LNCaP clone FGC (cell line): Measurements from ENCODE around the gene PTPRM.

Experiments used
- DNase-seq: peaks from one replicate; pipeline ENCODE4 v3.0.0-alpha.2; 2011; ENCODE audit warnings: low read depth
- H3K4me3 ChIP-seq: 2 replicates; pipeline ENCODE4 v1.5.1; 2011; ENCODE audit warnings: mild to moderate bottlenecking, low read depth, low read length, control low read depth
- TF ChIP-seq, protein P1 (sequence below): IDR thresholded peaks from 2 replicates; pipeline ENCODE4 v1.5.1; 2012; ENCODE audit warnings: mild to moderate bottlenecking; ENCODE audit not compliant: control insufficient read depth, insufficient read depth; ENCODE audit errors: extremely low read depth

The PTPRM gene

DNA sequence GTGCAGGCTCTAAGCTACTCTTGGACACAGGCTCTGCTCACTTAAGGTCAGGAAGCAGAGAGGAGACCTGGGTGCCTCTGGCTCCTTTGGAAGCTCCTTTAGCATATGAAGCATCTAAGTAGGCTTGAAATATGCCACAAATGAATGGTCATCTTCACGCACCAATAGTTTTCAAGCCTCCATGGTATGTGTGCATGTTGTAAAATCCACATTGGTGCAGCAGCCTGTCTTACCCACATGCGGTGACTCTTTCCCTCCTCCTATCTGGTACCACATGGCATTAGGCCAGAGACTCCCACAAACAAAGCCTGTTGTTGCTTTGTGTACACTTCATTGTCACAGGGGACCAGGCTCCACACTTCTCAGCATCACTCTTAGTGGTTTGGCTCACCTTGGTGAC, 599.9 kb downstream of the PTPRM start:
- no peak overlapping the region for H3K4me3 ChIP-seq
- DNase-seq = no peak
- TF ChIP-seq, protein P1, sequence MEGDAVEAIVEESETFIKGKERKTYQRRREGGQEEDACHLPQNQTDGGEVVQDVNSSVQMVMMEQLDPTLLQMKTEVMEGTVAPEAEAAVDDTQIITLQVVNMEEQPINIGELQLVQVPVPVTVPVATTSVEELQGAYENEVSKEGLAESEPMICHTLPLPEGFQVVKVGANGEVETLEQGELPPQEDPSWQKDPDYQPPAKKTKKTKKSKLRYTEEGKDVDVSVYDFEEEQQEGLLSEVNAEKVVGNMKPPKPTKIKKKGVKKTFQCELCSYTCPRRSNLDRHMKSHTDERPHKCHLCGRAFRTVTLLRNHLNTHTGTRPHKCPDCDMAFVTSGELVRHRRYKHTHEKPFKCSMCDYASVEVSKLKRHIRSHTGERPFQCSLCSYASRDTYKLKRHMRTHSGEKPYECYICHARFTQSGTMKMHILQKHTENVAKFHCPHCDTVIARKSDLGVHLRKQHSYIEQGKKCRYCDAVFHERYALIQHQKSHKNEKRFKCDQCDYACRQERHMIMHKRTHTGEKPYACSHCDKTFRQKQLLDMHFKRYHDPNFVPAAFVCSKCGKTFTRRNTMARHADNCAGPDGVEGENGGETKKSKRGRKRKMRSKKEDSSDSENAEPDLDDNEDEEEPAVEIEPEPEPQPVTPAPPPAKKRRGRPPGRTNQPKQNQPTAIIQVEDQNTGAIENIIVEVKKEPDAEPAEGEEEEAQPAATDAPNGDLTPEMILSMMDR = no peak

DNA sequence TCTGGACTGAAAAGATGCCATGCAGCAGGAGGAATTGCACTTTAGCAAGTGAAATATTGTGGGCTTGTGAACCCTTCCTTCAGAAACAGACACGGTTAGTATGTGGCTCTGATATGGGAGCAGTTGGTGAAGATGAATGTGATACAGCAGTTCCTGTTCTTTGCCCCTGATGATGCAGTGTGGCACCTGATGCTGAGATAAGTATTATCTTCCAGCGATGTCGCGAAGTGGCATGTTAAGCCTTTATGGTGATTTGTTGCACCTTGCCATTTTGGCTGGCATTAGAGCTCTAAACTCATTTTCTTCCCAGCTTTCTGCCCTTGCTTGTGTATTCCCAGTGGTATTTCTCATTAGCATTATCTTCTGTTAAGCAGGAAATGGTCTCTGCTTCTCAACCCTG, 600.6 kb downstream of the PTPRM start:
- no peak overlapping the region for H3K4me3 ChIP-seq
- TF ChIP-seq, protein P1 = no peak
- DNase-seq = no peak

DNA sequence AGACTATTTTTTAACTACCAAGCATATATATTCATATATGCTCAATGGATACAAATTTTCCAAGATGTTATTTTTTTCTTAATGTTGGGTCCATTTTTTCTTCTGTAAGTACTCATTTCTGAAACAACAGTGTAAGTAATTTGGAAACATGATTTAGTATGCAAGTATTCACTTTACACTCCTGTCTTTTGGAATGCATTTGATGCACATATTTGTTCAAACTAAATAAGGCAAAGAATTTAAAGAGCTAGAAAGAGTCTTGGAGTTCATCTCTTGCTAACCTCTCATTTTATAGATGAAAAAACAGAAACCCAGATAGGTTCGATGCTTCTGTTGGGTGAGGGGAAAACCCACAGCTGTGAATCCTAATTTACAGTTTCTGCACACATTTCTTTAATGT, 602.6 kb downstream of the PTPRM start:
- DNase-seq = no peak
- no peak overlapping the region for H3K4me3 ChIP-seq
- TF ChIP-seq, protein P1 = no peak

DNA sequence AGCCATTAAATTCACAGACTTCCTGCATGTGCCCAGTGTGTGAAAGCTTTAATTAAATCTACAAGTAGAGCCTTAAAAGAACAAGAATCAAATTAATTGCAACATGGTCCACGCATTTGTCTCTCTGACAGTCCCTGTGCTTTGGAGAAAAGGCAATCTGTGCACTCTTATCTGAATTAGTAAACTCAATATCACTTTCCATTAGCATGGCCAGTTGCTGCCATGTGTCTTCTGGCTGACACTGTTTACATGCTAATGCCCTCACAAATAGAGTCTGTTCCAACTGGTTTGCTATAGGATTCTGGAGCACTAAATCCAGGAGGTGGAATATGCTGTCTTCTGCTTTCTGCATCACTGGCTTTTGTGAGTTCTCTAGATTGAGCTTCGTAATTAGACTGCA, 607.7 kb downstream of the PTPRM start:
- DNase-seq = no peak
- TF ChIP-seq, protein P1 = no peak
- H3K4me3 ChIP-seq = no peak overlapping the region

DNA sequence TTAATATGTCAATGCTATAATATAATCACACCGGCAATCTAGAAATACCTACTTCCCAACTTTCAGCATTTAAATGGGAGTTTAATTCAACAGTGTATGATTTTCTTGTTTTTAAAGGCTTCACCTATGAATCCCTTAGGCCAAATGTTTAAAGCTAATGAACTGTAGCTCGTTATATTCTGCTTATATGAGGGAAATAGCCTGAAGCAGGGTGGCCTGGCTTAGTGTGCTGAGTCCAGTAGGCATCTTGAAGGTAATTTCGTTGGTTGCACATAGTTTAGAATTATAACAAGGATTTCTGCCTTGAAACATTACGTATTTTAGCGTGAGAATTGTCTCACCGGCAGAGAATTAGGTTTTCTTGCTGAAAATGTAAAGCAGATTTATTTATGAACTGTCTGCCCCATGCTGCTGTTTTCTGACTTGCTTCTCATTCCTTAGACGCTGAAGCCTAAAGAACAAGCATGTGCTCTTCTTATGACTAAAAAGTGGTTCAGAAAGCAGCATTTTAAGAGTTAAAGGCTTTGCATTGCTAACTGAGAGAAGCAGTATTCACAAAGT, 608.5 kb downstream of the PTPRM start:
- H3K4me3 ChIP-seq = no peak overlapping the region
- TF ChIP-seq, protein P1 = no peak
- DNase-seq = no peak

DNA sequence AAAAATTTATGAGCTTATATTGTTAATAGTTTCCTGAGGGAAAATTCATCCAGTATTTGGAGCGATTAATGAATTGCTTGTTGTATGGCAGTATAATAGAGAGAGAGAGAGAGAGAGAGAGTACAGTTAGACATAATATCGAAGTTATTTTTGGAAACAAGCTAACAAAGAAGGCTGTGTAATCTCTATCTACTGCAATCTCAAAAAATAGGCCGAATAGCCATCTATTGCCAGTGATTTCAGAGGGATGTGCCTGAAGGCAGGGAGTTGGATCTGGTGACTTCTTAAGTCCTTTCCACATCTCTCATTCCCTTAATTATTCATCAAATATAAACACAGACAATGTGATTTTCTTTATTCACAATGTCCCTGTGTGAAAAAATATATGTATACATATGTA, 609.0 kb downstream of the PTPRM start:
- no peak for DNase-seq
- TF ChIP-seq, protein P1 = no peak
- no peak overlapping the region for H3K4me3 ChIP-seq

DNA sequence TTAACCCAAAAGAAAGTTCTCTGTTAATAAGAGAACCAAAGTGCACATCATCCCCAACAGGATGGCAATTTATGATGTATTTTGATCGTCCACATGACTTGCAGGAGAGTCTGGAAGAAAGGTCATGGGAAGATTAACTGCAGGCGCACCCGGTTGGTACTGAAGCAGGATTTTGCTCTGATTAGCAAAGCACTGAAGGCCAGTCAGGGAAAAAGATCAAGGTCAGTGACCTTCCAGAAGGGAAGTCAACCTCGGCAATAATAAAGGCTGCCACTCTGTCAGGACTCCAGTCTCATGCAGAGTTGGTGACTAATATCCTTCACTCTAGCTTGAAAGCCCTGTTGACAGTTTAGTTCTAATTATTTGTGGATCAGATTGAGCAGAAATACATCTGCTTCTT, 609.4 kb downstream of the PTPRM start:
- no peak for DNase-seq
- TF ChIP-seq, protein P1 = no peak

More for the DNA sequence above, 609.4 kb downstream of the PTPRM start:
- no peak overlapping the region for H3K4me3 ChIP-seq
